SW480 (cell line): Measurements from ENCODE around the gene ASPDH.
A peak's percentile ranks its signal among the peaks of the same experiment; 100 is the strongest.
"Not testable (repeated sequence)": the region's sequence is repeated elsewhere in the genome, so short reads cannot be mapped to it uniquely, and the experiment has no call there.

ENCODE experiments used
- DNase-seq: peaks from one replicate; pipeline ENCODE4 v3.0.0-alpha.2; 2016; ENCODE audit warnings: low spot score

The ASPDH gene

DNA sequence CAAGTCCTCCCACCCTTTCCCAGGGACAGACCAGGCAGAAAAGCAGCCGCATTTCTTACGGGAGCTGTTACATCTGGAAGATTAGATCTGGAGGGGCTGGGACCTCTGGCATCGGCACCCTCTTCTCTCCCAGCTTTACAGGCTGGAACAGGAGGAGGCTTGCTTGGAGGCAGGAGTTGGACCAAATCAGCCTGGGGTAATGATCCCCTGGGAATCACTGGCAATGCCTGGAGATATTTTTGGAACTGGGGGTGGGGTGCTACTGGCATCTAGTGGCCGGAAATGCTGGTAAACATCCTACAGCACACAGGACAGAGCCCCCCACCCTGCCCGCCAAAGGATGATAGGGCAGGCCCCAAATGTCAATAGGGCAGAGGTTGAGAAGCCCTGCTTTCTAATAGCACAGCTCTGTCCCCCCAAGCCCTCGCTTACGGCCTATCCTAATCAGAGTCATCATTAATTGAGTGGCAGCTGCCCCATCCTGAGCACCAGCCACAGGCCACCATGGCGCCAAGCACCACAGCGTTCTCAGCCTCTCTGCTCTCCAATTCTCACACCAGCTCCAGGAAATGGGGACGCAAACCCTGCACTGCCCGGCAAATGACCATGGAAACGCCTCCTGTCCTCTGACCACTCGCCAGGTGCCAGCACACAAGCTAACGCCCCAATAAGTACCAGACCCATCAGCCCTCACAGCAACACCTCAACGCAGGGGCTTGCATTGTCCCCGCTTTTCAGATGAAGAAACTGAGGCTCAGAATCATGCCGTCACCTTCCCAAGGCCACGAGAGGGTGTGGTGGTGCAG is 33.9 kb upstream of the ASPDH start:
- no peak for DNase-seq

DNA sequence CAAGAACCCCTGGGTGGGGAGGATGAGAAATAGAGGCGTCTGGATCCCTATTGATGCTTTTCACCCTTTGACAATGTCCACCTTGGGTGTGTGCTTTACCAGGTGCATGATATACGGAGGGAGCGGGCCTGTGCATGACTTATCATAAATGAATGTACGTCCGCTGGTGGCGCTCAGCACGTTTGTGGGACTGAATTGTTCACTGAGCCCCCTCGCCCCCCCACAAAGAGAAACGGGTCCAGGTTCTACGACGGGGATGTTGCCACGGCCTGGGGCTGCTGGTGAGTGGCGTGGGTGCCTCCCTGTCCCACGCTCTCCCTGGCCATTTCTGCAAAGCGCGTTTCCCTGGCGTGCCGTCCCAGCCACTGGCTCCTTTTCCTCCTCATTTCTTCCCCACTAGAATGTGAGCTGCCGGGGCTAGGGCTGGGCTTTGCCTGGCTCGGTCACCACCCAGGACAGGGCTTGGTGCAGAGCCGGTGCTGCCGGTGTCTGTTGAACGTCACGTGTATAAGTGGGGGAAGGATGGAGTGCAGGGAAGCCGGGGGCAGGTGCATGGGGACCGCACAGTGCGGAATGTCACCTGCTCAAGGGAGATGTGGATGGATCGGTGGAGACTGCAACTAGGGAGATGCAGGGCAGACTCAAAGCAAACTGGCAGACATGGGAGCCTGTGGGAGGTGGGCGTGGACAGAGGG is 33.0 kb upstream of the ASPDH start:
- DNase-seq: no peak

- no peak for DNase-seq
Measured at GRCh38 chr19:50542943-50543342, 29.2 kb upstream of the ASPDH start.

DNA sequence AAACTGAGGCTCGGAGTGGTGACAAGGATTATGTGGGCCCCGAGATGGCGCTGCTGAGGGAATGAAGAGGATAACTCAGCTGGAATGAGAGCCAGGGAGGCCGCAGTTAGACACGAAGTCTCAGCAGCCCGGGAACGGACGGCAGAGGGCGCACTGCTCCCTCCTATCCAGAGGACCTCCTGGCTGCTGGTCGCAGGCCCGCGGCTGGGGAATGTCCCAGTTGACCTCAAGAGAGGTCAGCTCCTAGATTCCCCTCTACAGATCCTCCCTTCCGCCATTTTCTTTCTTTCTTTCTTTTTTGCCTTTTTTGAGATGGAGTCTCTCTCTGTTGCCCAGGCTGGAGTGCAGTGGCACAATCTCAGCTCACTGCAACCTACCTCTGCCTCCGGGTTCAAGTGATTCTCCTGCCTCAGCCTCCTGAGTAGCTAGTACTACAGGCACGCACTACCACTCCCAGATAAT is 24.1 kb upstream of the ASPDH start:
- peak; percentile 87 for DNase-seq

- DNase-seq: no peak
Measured at GRCh38 chr19:50537306-50537685, 23.6 kb upstream of the ASPDH start.

GRCh38 chr19:50536662-50537305 is 23.1 kb upstream of the ASPDH start:
- no peak for DNase-seq

- DNase-seq: no peak
Measured at GRCh38 chr19:50535672-50536187, 22.0 kb upstream of the ASPDH start.

GRCh38 chr19:50534478-50534877 is 20.8 kb upstream of the ASPDH start:
- DNase-seq: no peak

DNA sequence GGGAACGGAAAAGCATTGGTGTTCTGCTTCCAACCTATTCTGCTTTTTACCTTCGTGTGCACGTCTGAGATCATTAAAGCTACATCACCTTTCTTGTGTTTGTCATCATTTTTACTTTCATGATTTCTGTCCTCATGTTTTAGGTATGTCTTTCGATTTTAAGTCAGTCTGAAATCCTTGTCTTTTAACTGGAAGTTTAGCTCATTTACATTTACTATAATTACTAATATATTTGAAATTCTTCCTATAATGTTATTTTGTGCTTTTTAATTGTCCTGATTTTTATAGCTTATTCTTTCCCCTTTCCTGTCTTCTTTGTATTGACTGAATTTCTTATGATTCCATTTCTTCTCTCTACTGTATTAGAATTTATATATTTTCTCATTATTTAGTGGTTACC is 19.2 kb upstream of the ASPDH start:
- no peak for DNase-seq

DNA sequence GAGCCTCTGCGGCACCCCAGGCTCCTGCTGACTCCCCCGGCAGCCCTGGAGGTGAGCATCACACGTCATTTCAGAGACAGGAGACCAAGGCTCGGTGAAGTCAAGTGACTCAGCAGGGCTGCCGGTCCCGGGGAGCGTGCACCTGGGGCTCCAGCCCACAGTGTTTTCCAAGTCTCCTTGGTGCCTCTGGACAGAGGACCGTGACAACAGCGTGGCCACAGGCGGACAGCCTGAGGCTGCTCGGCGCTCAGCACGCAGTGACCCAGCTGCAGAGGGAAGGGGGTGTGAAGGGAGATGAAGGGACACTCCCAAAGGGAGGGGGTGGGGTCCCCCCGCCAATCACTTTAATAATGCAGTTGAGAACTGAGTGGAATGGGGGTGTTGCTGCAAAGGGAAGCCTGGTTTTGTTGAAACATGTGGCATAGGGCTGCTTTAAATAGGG is 17.5 kb upstream of the ASPDH start:
- no peak for DNase-seq

GRCh38 chr19:50528052-50528451 is 14.3 kb upstream of the ASPDH start:
- DNase-seq: not testable (repeated sequence)

DNA sequence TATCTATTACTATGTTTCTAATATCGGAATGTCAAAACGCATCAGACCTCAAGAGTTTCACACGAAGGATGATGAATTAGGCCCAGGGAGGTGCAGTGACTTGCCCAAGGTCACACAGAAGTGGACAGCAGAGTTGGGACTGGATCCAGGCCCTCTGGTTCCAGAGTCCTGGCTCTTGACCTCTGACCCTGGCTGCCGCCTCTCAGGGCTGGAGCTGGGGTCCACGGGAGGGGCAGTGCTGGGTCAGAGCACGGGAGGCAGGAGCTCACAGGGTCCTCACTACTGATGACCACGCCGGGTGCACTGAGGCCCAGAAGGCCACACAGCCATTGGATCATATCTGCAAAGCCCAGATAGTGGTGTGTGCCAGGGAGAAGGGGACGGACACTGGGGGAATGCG is 9.2 kb upstream of the ASPDH start:
- no peak for DNase-seq

DNA sequence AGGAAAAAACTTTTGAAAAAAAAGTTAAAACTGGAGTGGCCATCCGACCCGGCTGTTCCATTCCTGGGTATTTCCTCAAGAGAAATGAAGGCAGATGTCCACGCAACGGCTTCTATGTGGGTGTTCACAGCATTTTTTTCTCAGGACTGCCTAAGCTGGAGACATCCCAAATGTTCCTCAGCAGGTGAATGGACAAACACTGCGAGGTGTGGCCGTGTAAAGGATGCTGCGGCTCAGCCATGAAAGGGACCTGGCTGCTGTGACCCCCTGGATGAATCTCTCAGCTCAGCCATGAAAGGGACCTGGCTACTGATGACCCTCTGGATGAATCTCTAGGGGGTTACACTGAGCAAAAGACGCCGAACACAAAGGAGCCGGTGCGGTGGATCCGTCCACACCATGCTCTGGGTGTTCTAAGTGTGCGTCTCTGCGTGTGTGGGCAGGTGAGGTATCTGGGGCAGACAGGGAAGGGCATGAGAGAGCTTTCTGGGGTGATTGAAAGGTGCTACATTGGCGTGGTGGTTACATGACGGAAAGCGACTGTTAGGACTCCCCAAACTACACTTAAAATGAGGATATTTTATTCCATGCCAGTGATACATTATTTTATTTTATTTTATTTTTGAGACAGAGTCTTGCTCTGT is 7.2 kb upstream of the ASPDH start:
- no peak for DNase-seq

GRCh38 chr19:50519006-50519575 is 5.4 kb upstream of the ASPDH start:
- no peak for DNase-seq

DNA sequence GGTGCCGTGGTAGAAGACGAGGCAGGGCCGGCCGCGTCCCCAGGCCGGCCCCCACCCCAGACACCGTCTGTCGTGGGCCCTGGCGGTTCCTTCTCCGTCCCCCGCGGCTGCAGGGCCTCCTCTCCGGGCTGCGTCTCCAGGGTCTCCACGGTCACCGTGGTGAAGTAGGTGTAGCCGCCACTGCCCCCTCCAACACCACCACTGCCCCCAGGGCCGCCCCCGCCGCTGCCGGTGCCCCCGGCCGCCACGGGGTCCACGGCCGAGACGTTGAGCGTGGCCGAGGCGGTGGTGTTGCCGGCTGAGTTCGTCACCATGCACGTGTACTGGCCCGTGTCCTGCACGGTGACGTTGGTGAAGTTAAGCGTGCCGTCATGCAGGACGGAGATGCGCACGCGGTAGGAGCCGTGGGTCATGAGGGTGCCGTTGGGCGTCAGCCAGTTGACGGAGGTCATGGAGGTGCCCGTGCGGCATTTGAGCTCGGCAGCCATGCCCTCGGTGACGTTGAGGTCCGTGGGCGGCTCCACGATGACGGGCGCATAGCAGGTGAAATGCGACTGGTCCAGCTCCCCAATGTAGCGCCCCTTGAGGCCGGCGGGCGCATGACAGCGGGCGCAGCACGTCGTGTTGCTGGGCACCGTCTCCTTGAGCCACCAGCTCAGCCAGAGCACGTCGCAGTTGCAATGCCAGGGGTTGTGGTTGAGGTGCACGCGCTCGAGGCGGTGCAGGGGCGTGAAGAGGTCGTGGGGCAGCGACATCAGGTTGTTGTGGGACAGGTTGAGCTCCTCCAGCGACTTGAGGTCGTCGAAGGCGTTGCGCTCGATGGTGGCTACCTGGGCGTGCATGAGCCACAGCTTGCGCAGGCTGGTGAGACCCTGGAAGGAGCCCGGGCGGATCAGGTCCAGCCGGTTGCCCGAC is 4.6 kb upstream of the ASPDH start:
- no peak for DNase-seq

DNA sequence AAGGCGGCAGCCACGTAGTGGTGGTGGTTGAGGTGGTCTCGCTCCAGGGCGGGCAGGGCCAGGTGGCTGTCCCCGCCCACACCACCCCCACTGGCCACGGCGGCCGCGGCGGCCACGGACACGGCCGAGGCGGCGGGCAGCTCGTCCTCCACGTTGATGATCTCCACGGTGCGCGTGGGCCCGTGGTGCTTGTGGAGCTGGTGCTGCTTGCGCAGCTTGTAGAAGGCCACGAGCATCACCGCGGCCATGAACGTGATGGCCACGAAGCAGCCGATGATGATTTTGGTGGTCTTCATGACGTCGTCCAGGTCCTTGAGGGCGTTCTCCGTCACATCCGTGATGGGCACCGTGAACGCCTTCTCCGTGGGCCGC is 4.0 kb upstream of the ASPDH start:
- DNase-seq: no peak

DNA sequence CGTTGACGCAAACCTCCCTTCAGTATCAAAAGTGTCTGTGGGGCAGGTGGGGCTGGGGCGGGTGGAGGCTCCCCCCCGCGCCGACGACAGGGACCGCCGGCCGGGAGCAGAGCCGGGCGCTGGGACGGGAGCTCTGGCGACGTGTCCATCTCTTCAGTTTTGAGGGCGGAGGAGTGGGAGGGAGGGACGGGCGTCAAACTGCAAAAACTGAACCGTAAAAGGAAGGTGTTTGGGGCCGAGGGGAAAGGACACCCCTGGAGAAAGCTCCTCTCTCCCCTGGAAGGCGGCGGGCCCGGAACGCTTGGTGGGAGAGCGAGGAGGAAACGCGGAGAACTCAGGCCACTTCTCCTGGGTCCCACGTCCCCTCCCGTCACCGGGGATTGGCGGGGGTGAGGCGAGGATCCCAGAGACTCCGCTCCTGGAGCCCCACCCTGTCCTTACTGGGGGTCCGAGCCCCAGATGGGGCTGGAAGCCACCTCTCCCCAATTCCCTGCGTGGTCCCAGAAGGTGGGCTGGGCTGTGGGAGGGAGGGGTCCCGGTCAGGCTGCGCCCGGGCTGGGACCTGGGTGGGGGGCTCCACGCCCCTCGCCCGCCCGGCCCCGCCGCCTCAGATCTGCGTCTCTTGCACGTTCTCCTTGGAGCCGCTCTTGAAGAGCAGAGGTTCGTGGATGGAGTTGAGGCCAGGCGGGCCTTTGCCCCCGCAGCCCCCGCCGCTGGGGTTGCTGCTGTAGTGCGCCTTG is 3.4 kb upstream of the ASPDH start:
- no peak for DNase-seq

DNA sequence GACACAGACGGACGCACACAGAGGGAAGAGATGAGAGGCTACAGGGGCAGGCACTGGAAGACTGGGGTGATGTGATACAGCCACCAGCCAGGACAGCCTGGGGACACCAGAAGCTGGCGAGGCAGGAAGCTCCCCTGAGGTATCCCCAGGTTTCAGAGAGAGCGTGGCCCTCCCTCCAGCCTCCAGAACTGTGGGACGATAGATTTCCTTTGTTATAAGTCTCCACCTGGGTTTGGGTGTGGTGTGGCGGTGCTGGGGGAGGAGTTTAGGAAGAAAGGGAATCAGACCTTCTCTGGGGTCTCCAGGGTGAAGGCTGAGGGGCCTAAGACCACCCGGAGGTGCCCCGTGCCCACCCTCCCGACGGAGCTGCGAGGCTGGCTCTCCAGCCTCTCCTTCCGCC is 2.7 kb upstream of the ASPDH start:
- DNase-seq: no peak

DNA sequence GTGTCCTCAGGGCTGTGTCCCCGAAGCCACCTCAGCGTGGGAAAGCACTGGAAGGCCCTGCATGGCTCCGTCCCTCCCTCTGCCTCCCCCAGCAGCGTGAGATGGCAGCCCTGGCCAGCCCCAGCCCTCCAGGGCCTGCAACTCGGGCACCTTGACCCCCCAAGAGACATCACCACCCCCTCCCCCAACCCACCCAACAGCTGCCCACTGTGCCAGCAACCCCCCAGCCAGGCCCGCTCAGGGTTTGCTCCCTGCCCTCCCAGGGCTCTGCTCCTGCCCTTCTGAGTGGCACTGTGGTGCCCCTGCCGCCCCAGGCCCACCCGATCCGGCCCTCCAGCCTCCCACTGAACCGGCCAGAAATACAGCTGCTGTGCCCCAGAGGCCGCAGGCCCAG is 1.5 kb upstream of the ASPDH start:
- DNase-seq: no peak
